ENCODE data around the gene FFAR1.

Gene FFAR1

DNA sequence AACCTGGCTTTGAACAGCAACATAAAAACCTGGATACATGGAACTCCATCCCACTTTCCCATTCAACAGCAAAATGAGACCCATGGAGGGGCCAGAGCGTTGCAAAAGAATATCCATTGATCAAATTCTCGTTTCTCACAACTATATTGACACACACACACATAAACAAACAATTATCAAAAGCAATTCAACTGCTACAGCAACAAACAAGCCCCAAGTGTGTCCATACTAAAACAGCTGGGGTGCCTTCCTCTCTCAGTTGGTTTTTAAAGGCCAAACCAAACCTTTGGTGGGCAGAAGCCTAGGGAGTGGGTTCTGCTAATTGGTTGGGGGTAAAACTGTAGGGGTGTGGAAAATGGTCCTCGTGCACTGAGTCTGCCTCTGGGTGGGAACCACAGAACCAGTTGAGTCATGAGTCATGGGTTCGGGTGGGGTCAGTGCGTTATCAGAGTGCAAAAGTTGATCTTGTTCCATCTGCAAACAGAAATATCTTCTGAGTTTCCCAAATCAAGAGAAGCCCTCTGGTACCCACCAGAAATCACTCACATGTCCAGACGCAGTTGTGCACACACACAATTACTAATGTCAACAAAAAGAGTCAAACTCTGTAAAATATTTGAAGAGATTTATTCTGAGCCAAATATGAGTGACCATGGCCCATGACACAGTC is 41.6 kb downstream of the FFAR1 start:
- DNase-seq (ENCODE audit: low read depth) = no peak

DNA sequence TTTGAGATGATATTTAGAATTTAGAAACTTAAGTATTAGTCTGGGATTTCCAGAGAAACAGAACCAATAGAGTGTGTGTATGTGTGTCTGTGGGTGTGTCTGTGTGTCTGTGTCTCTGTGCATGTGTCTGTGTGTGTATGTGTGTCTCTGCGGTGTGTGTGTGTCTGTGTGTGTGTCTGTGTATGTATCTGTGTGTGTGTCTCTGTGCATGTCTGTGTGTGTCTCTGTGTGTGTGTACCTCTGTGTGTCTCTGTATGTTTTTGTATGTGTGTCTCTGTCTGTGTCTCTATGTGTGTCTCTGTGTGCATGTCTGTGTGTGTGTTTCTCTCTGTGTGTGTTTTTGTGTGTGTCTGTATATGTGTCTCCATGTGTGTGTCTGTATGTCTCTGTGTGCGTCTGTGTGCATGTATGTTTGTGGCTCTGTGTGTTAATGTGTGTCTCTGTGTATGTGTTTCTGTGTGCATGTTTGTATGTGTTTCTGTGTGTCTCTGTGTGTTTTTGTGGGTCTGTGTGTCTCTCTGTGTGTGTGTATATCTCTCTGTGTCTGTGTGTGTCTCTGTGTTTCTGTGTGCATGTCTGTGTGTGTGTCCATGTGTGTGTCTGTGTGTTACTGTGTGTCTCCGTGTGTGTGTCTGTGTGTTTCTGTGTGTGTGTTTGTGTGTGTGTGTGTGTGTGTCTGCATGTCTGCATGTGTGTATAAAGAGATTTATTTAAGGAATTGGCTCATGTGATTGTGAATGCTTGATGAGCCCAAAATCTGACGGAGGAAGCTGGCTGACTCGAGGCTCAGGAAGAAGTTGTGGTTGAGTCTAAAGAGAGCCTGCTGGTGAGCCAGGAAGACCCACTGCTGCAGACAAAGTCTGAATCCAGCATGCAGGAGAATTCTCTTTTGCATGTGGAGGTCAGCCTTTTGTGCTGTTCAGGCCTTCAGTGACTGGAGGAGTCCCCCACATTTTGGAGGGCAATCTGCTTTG is 45.3 kb downstream of the FFAR1 start:
- DNase-seq (ENCODE audit: low read depth) = no peak

DNA sequence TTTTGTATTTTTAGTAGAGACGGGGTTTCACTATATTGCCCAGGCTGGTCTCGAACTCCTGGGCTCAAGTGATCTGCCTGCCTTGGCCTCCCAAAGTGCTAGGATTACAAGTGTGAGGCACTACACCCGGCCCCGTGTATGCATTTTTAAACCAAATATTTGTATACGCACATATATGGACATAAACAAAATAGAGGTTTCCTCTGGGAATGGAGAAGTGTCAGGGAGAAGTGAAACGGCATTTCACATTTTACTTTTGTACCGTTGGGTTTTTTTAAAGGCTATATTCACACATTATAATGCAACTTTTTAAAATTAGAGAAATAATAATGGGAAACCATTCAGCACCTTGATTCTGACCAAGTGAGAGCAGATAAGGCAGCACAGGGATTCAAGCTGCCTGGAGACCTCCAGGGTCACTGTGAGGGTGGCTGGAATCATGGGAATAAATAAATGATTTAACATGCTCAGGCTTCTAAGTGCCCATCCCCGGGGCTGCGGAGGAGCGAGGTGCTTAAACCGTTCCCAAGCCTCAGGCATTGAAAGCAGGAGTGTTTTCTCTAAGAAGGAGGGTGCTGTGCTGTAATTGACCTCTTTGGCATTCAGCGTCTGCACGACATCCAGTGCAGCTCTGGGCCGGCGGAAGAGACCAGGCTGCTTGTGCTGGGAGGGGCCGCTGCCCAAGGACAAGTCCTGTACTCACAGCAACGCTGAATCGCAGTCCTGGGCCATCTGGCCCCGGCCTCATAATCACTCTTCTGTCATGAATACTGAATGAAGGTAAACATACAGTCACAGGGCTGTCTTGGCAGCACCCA is 47.9 kb downstream of the FFAR1 start:
- no peak for DNase-seq (ENCODE audit: low read depth)

DNA sequence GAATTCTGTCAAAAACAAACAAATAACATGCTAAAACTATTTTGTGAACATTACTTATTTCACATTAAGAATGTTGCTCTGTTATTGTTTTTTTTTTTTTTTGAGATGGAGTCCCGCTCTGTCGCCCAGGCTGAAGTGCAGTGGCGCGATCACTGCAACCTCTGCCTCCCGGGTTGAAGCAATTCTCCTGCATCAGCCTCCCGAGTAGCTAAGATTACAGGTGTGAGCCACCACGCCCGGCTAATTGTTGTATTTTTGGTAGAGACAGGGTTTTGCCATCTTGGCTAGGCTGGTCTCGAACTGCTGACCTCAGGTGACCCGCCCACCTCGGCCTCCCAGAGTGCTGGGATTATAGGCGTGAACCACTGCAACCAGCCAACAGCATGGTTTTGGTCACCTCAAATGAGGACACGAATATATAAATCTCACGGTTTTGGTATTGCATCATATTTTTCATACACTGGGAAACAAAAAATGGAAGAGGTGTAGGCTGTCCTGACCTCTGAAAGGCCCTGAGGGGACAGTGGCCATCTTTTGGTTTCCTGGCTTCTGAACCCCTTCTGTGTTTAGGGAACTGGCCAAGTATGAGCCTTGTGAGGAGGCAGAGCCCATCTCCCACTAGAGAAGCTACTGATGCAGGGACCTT is 48.7 kb downstream of the FFAR1 start:
- DNase-seq (ENCODE audit: low read depth) = no peak

DNA sequence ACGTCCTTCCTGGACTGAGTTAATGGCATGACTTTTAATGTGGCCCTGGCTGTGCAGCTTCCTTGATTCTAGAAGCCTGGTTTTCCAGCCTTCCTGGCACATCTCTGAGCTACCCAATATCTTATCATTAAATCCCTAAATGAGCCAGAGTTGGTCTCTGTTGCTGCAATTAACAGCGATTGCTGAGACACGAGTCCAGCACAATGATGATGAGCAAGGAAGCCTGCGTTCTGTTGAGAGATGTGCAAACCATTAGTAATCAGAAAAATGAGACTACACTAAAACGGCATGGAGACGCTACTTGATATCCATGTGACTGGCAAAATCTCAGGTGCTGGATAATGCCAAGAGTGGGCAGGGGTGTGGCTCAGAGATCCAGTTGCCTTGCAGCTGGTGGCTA is 49.4 kb downstream of the FFAR1 start:
- no peak for DNase-seq (ENCODE audit: low read depth)
